ENCODE measurements around the gene LRRC53.

LRRC53 gene

DNA sequence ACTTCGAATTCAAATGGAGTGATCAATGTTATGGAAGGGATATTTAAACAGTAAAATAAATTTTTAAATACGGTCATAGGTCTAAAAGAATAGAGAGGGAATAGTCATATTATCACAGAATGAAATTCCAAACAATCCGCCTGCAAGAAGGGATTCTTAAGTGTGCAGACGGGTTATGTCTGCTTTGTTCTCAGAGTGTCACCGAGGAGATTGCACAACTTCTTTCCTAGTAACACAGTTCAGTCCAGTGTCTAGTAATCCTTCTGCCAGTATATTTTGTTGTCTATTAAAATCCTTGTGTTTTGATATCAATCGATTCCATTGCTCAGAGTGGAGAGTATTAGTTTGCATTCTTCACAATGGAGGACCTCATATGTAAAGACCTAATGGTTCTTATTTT is 48.4 kb downstream of the LRRC53 start:
- H2BK5ac ChIP-seq (ENCODE audit: low read length) = no peak overlapping the region
- no peaks in the 10 kb centered on the region for H3K27me3 ChIP-seq (ENCODE audit: insufficient read depth, low read length, poor library complexity)
- H4K5ac ChIP-seq (ENCODE audit: low read length) = no peak overlapping the region
- no peak for DNase-seq
- H2BK120ac ChIP-seq (ENCODE audit: low read depth, low read length) = no peak overlapping the region
- no peaks in the 10 kb centered on the region for H3K36me3 ChIP-seq (ENCODE audit: control insufficient read depth, insufficient read depth, low read length)
- H3K4me3 ChIP-seq (ENCODE audit: low read length) = no peak overlapping the region
- H3K56ac ChIP-seq (ENCODE audit: low read length) = no peak overlapping the region
- no peak overlapping the region for H3K18ac ChIP-seq (ENCODE audit: low read length)
- H3K23ac ChIP-seq (ENCODE audit: low read length) = no peak overlapping the region
- H3K9ac ChIP-seq (ENCODE audit: low read length) = no peak overlapping the region
- no peak overlapping the region for H3K27ac ChIP-seq (ENCODE audit: low read depth, low read length)
- no peak overlapping the region for H3K4me2 ChIP-seq (ENCODE audit: low read length)
- H3K79me2 ChIP-seq (ENCODE audit: control insufficient read depth, insufficient read depth, low read length) = no peaks in the 10 kb centered on the region
- no peak overlapping the region for H2AK5ac ChIP-seq (ENCODE audit: low read length)
- H3K4me1 ChIP-seq (ENCODE audit: control insufficient read depth, low read depth, low read length) = no peaks in the 10 kb centered on the region
- H3K4ac ChIP-seq (ENCODE audit: low read depth, low read length) = no peak overlapping the region
- H3K79me1 ChIP-seq (ENCODE audit: low read length) = no peaks in the 10 kb centered on the region
- H4K8ac ChIP-seq (ENCODE audit: low read depth, low read length) = no peak overlapping the region
- H2BK15ac ChIP-seq (replicated peaks; ENCODE audit: low read depth) = no peak overlapping the region
- WGBS (ENCODE audit: extremely low coverage, insufficient coverage, low lambda C conversion rate) = no CpG with 5 or more reads among the region's 6 CpGs

DNA sequence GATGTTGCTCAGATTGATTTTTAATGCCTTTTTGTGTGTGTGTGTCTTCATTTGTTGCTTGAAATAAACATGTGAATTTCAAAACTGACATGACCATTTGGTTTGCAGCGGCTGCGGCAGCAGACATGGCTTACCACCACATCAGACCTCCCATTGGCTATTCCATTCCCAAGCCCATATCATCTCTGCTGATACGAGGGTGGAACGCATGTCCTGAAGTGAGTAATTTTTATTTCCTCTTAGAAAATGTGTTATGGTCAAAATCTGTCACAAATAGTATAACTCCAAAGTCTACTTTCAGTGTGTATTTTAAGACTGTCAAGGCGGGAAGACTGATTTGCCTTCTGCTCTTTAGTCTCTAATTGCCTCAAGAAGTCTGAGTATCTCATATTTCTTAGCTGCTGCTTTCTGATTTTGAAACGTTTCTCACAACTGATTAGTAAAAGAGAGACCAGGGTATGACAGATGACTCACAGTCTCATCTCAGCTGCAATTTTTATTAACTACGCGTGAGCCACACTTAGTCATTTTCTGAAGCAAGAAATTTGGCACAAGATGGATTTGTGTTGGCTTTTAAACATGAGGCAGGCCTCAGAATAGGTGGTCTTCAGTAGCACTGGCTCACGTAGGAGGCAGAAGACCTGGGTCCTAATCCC is 49.0 kb downstream of the LRRC53 start:
- Histone ChIP-seq H3K9ac (ENCODE audit: low read length) (no peak overlapping the region), H3K56ac (ENCODE audit: low read length) (no peak overlapping the region), H2BK15ac (replicated peaks; ENCODE audit: low read depth) (no peak overlapping the region), H3K4me1 (ENCODE audit: control insufficient read depth, low read depth, low read length) (no peaks in the 10 kb centered on the region), H2BK120ac (ENCODE audit: low read depth, low read length) (no peak overlapping the region), H3K18ac (ENCODE audit: low read length) (no peak overlapping the region), H3K27ac (ENCODE audit: low read depth, low read length) (no peak overlapping the region), H3K27me3 (ENCODE audit: insufficient read depth, low read length, poor library complexity) (no peaks in the 10 kb centered on the region), H3K36me3 (ENCODE audit: control insufficient read depth, insufficient read depth, low read length) (no peaks in the 10 kb centered on the region), H3K23ac (ENCODE audit: low read length) (no peak overlapping the region), H2AK5ac (ENCODE audit: low read length) (no peak overlapping the region), H3K4me2 (ENCODE audit: low read length) (no peak overlapping the region), H3K4ac (ENCODE audit: low read depth, low read length) (no peak overlapping the region), H4K8ac (ENCODE audit: low read depth, low read length) (no peak overlapping the region), H3K79me1 (ENCODE audit: low read length) (no peaks in the 10 kb centered on the region), H4K5ac (ENCODE audit: low read length) (no peak overlapping the region), H2BK5ac (ENCODE audit: low read length) (no peak overlapping the region), H3K79me2 (ENCODE audit: control insufficient read depth, insufficient read depth, low read length) (no peaks in the 10 kb centered on the region), H3K4me3 (ENCODE audit: low read length) (no peak overlapping the region)
- no CpG with 5 or more reads among the region's 9 CpGs for WGBS (ENCODE audit: extremely low coverage, insufficient coverage, low lambda C conversion rate)
- no peak for DNase-seq

DNA sequence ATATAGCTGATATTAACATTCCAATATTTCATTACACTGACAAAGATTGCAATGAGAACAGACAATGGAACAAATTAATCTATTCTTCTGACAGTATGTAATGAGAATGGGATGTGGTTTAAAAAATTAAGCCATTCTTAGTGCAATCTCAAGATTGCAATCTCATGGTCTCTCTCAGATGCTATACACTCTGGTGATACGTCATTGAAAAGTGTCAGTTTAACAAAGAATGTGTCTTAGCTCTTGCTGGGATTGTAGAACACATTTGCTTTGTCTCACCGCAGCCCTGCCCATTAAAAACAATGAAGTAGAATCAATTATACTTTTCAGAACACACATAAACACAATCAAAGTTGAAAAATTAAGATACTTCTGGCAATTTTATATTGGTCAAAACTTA is 55.2 kb downstream of the LRRC53 start:
- Histone ChIP-seq H4K5ac (ENCODE audit: low read length) (no peak overlapping the region), H3K79me2 (ENCODE audit: control insufficient read depth, insufficient read depth, low read length) (no peaks in the 10 kb centered on the region), H3K79me1 (ENCODE audit: low read length) (no peaks in the 10 kb centered on the region), H2AK5ac (ENCODE audit: low read length) (no peak overlapping the region), H2BK5ac (ENCODE audit: low read length) (no peak overlapping the region), H4K8ac (ENCODE audit: low read depth, low read length) (no peak overlapping the region), H2BK15ac (replicated peaks; ENCODE audit: low read depth) (no peak overlapping the region), H3K36me3 (ENCODE audit: control insufficient read depth, insufficient read depth, low read length) (no peaks in the 10 kb centered on the region), H3K4ac (ENCODE audit: low read depth, low read length) (no peak overlapping the region), H3K4me1 (ENCODE audit: control insufficient read depth, low read depth, low read length) (no peaks in the 10 kb centered on the region), H3K18ac (ENCODE audit: low read length) (no peak overlapping the region), H3K56ac (ENCODE audit: low read length) (no peak overlapping the region), H3K27ac (ENCODE audit: low read depth, low read length) (no peak overlapping the region), H3K9ac (ENCODE audit: low read length) (no peak overlapping the region), H3K27me3 (ENCODE audit: insufficient read depth, low read length, poor library complexity) (no peaks in the 10 kb centered on the region), H3K4me2 (ENCODE audit: low read length) (no peak overlapping the region), H2BK120ac (ENCODE audit: low read depth, low read length) (no peak overlapping the region), H3K23ac (ENCODE audit: low read length) (no peak overlapping the region), H3K4me3 (ENCODE audit: low read length) (no peak overlapping the region)
- WGBS (ENCODE audit: extremely low coverage, insufficient coverage, low lambda C conversion rate) = no CpG with 5 or more reads among the region's 2 CpGs
- DNase-seq = no peak

- Histone ChIP-seq H2BK15ac (replicated peaks; ENCODE audit: low read depth) (no peak overlapping the region), H3K79me1 (ENCODE audit: low read length) (no peaks in the 10 kb centered on the region), H2BK5ac (ENCODE audit: low read length) (no peak overlapping the region), H3K36me3 (ENCODE audit: control insufficient read depth, insufficient read depth, low read length) (no peaks in the 10 kb centered on the region), H3K4me3 (ENCODE audit: low read length) (no peak overlapping the region), H3K18ac (ENCODE audit: low read length) (no peak overlapping the region), H3K23ac (ENCODE audit: low read length) (no peak overlapping the region), H3K4ac (ENCODE audit: low read depth, low read length) (no peak overlapping the region), H2AK5ac (ENCODE audit: low read length) (no peak overlapping the region), H3K4me1 (ENCODE audit: control insufficient read depth, low read depth, low read length) (no peaks in the 10 kb centered on the region), H4K8ac (ENCODE audit: low read depth, low read length) (no peak overlapping the region), H3K9ac (ENCODE audit: low read length) (no peak overlapping the region), H3K79me2 (ENCODE audit: control insufficient read depth, insufficient read depth, low read length) (no peaks in the 10 kb centered on the region), H3K27ac (ENCODE audit: low read depth, low read length) (no peak overlapping the region), H3K4me2 (ENCODE audit: low read length) (no peak overlapping the region), H3K27me3 (ENCODE audit: insufficient read depth, low read length, poor library complexity) (no peaks in the 10 kb centered on the region), H4K5ac (ENCODE audit: low read length) (no peak overlapping the region), H2BK120ac (ENCODE audit: low read depth, low read length) (no peak overlapping the region), H3K56ac (ENCODE audit: low read length) (no peak overlapping the region)
- no peak for DNase-seq
Observed at GRCh38 chr1:74455390-74455789, 57.0 kb downstream of the LRRC53 start.

GRCh38 chr1:74453277-74453676 is 59.1 kb downstream of the LRRC53 start:
- H3K79me2 ChIP-seq (ENCODE audit: control insufficient read depth, insufficient read depth, low read length) = no peaks in the 10 kb centered on the region
- H3K4me2 ChIP-seq (ENCODE audit: low read length) = no peak overlapping the region
- H2BK120ac ChIP-seq (ENCODE audit: low read depth, low read length) = no peak overlapping the region
- no peaks in the 10 kb centered on the region for H3K4me1 ChIP-seq (ENCODE audit: control insufficient read depth, low read depth, low read length)
- no peak overlapping the region for H2BK5ac ChIP-seq (ENCODE audit: low read length)
- H3K36me3 ChIP-seq (ENCODE audit: control insufficient read depth, insufficient read depth, low read length) = no peaks in the 10 kb centered on the region
- no peak overlapping the region for H2BK15ac ChIP-seq (replicated peaks; ENCODE audit: low read depth)
- no peaks in the 10 kb centered on the region for H3K27me3 ChIP-seq (ENCODE audit: insufficient read depth, low read length, poor library complexity)
- DNase-seq = no peak
- H3K9ac ChIP-seq (ENCODE audit: low read length) = no peak overlapping the region
- no peak overlapping the region for H2AK5ac ChIP-seq (ENCODE audit: low read length)
- no peak overlapping the region for H3K27ac ChIP-seq (ENCODE audit: low read depth, low read length)
- no peak overlapping the region for H4K8ac ChIP-seq (ENCODE audit: low read depth, low read length)
- no peak overlapping the region for H3K4me3 ChIP-seq (ENCODE audit: low read length)
- no CpG with 5 or more reads among the region's 2 CpGs for WGBS (ENCODE audit: extremely low coverage, insufficient coverage, low lambda C conversion rate)
- H3K4ac ChIP-seq (ENCODE audit: low read depth, low read length) = no peak overlapping the region
- no peak overlapping the region for H3K56ac ChIP-seq (ENCODE audit: low read length)
- no peaks in the 10 kb centered on the region for H3K79me1 ChIP-seq (ENCODE audit: low read length)
- H3K18ac ChIP-seq (ENCODE audit: low read length) = no peak overlapping the region
- no peak overlapping the region for H3K23ac ChIP-seq (ENCODE audit: low read length)
- H4K5ac ChIP-seq (ENCODE audit: low read length) = no peak overlapping the region

- Histone ChIP-seq H3K18ac (ENCODE audit: low read length) (no peak overlapping the region), H3K9ac (ENCODE audit: low read length) (no peak overlapping the region), H3K27me3 (ENCODE audit: insufficient read depth, low read length, poor library complexity) (no peaks in the 10 kb centered on the region), H3K4me1 (ENCODE audit: control insufficient read depth, low read depth, low read length) (no peaks in the 10 kb centered on the region), H3K4me2 (ENCODE audit: low read length) (no peak overlapping the region), H3K4me3 (ENCODE audit: low read length) (no peak overlapping the region), H3K27ac (ENCODE audit: low read depth, low read length) (no peak overlapping the region), H2BK5ac (ENCODE audit: low read length) (no peak overlapping the region), H2AK5ac (ENCODE audit: low read length) (no peak overlapping the region), H3K4ac (ENCODE audit: low read depth, low read length) (no peak overlapping the region), H3K23ac (ENCODE audit: low read length) (no peak overlapping the region), H3K79me2 (ENCODE audit: control insufficient read depth, insufficient read depth, low read length) (no peaks in the 10 kb centered on the region), H2BK15ac (replicated peaks; ENCODE audit: low read depth) (no peak overlapping the region), H4K8ac (ENCODE audit: low read depth, low read length) (no peak overlapping the region), H3K79me1 (ENCODE audit: low read length) (no peaks in the 10 kb centered on the region), H3K36me3 (ENCODE audit: control insufficient read depth, insufficient read depth, low read length) (no peaks in the 10 kb centered on the region), H4K5ac (ENCODE audit: low read length) (no peak overlapping the region), H2BK120ac (ENCODE audit: low read depth, low read length) (no peak overlapping the region), H3K56ac (ENCODE audit: low read length) (no peak overlapping the region)
- no peak for DNase-seq
- WGBS (ENCODE audit: extremely low coverage, insufficient coverage, low lambda C conversion rate) = no CpG with 5 or more reads among the region's 1 CpG
Observed at GRCh38 chr1:74452035-74452434, 60.4 kb downstream of the LRRC53 start.

Measured in mesendoderm (in vitro differentiated cells).